GM12891 (cell line): ENCODE results near the gene NR1D1.

Experiments
- POLR2AphosphoS5 ChIP-seq: IDR thresholded peaks from 2 replicates; pipeline ENCODE4 v1.6.1; 2011; ENCODE audit warnings: low read depth, low read length, control low read depth
- POU2F2 ChIP-seq: IDR thresholded peaks from 2 replicates; pipeline ENCODE4 v1.6.1; 2011; ENCODE audit warnings: low read depth, mild to moderate bottlenecking, control low read depth, low read length, moderate library complexity

DNA sequence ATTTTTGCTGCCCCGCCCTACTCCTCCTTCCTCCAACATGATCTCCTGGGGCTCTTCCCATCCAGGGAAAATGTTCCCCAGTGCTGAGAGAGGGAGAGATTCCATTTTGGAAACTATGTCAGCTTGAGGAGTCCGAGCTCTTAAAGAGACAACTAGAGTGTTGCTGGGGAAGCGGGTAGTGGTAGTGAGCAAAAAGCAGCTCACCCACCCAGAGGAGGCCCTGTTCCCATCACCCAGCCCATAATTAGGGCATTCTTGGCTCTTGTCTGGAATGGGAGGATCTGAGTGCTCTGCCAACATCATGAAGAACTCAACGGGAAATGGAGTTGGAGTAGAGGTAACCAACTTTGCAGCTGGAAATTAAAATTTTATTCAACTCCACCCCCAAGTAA, 12.3 kb upstream of the NR1D1 start:
- TF ChIP-seq POLR2AphosphoS5, result no peak
- no peak for TF ChIP-seq POU2F2
